ENCODE results near the gene HOATZ.

GRCh38 chr11:111521135-111521534, 6.6 kb downstream of the HOATZ start:
- TF ChIP-seq, protein P1, sequence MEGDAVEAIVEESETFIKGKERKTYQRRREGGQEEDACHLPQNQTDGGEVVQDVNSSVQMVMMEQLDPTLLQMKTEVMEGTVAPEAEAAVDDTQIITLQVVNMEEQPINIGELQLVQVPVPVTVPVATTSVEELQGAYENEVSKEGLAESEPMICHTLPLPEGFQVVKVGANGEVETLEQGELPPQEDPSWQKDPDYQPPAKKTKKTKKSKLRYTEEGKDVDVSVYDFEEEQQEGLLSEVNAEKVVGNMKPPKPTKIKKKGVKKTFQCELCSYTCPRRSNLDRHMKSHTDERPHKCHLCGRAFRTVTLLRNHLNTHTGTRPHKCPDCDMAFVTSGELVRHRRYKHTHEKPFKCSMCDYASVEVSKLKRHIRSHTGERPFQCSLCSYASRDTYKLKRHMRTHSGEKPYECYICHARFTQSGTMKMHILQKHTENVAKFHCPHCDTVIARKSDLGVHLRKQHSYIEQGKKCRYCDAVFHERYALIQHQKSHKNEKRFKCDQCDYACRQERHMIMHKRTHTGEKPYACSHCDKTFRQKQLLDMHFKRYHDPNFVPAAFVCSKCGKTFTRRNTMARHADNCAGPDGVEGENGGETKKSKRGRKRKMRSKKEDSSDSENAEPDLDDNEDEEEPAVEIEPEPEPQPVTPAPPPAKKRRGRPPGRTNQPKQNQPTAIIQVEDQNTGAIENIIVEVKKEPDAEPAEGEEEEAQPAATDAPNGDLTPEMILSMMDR (IDR thresholded peaks at IDR 0.05), result no peak
- TF ChIP-seq POLR2A (IDR thresholded peaks at IDR 0.05) (no peak), POLR2AphosphoS5 (IDR thresholded peaks at IDR 0.05; ENCODE audit: insufficient read depth in 1 of 2, low read depth in 1 of 2) (no peak)

All from vagina (tissue), 2 donors.